Activated naive CD4-positive, alpha-beta T cell treated with anti-CD3 and anti-CD28 coated beads, Interleukin-2, amount 50 U/mL, for 72 hours (primary cell): ENCODE data around the gene LCA5. TPM values are rescaled to one million over a fixed set of nuclear protein-coding genes. Genes with fewer than 3 reads are reported as not detected.

Experiments
- ATAC-seq, 2 donors: fragments of 150-1000 bp; cut with Tn5 transposase; 2 replicates each; pipeline ENCODE4 v1.10.0; 2021; ENCODE audit warnings: mild to moderate bottlenecking in 2 of 2, moderate library complexity in 2 of 2
- DNase-seq, 2 donors: peaks; one replicate each; pipeline ENCODE4 v3.0.0; 2021 to 2022; ENCODE audit warnings: low spot score in 2 of 2
- H3K27ac Mint-ChIP-seq, 2 donors: one replicate each; pipeline ENCODE4 v1.8.0; 2022; ENCODE audit warnings: mild to moderate bottlenecking in 2 of 2, mixed read lengths in 2 of 2
- H3K36me3 Mint-ChIP-seq, 2 donors: one replicate each; pipeline ENCODE4 v1.8.0; 2022; ENCODE audit warnings: mixed read lengths in 2 of 2
- H3K9me3 Mint-ChIP-seq, 2 donors: one replicate each; pipeline ENCODE4 v1.8.0; 2022; ENCODE audit warnings: mixed read lengths in 2 of 2
- total RNA-seq, 2 donors: library from RNA; stranded (reverse); gene quantifications; one replicate each; pipeline ENCODE4 v1.2.3, GENCODE V29; 2022

The LCA5 gene
- total RNA-seq, 2 donors from 2014 or later = 0.29 to 0.68 TPM

DNA sequence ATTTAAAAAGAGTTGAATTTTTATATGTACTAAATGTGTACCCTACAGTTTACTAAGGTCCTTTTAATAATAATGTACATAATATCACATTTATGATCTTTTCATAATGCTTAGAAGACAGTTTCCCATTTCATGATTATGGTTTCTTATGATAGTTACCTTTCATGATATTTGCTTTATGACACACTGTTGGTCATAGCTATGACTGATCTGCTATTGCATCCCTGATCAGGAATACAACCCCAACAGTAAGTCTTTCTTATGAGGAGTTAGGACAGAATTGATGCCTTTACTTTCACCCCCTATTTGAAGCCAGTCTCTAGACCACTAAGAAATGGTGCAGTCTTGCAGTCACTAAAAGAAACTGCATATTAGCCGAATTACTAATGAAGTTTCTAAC, 31.0 kb downstream of the LCA5 start:
- no peak for DNase-seq
- Mint-ChIP-seq H3K9me3 (no peaks in the 10 kb centered on the region), H3K36me3 (no peaks in the 10 kb centered on the region), H3K27ac (no peak overlapping the region)
- no peak for ATAC-seq

DNA sequence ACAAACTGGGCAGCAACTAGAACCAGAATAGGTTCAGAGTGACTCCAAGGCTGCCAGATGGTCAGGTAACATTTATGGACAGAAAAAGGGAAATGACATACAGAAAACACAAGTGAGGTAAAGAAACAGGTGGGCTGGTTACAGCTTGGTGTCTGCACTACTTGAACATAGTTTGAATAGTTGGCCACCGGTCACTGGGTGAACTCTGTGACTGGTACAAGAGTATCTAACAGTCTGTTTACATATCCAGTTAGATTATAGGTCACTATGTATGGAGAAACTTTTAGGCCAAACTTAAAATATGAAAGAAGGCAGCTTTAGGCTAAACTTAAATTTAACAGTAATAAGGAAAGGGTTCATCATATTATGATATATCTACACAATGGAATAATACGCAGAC, 32.9 kb downstream of the LCA5 start:
- H3K9me3 Mint-ChIP-seq = no peaks in the 10 kb centered on the region
- no peaks in the 10 kb centered on the region for H3K36me3 Mint-ChIP-seq
- DNase-seq (no peak), ATAC-seq (no peak)
- H3K27ac Mint-ChIP-seq = no peak overlapping the region

DNA sequence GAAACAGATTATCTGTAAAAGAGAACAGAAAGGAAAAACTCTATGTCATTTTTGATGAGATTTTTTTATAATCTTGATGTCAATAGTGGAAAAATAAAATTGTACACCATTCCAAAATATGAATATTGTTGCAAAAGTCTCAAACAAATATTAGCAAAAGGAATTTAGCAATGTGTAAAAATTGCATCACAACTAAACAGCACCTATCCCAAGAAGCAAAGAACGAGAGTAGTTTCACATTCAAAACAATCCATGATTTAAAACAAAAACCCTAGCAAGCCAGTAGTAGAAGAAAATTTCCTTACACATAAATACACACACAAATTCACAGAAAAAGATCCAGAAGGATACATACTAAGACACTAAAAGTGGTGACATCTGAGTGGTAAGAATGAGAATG, 38.4 kb downstream of the LCA5 start:
- DNase-seq (no peak), ATAC-seq (no peak)
- Mint-ChIP-seq H3K27ac (no peak overlapping the region), H3K36me3 (no peaks in the 10 kb centered on the region), H3K9me3 (no peaks in the 10 kb centered on the region)

GRCh38 chr6:79495246-79495645, 42.0 kb downstream of the LCA5 start:
- ATAC-seq (no peak), DNase-seq (no peak)
- Mint-ChIP-seq H3K36me3 (no peaks in the 10 kb centered on the region), H3K27ac (no peak overlapping the region), H3K9me3 (no peaks in the 10 kb centered on the region)

GRCh38 chr6:79494841-79495240, 42.4 kb downstream of the LCA5 start:
- no peaks in the 10 kb centered on the region for H3K9me3 Mint-ChIP-seq
- ATAC-seq (no peak), DNase-seq (no peak)
- no peak overlapping the region for H3K27ac Mint-ChIP-seq
- no peaks in the 10 kb centered on the region for H3K36me3 Mint-ChIP-seq

DNA sequence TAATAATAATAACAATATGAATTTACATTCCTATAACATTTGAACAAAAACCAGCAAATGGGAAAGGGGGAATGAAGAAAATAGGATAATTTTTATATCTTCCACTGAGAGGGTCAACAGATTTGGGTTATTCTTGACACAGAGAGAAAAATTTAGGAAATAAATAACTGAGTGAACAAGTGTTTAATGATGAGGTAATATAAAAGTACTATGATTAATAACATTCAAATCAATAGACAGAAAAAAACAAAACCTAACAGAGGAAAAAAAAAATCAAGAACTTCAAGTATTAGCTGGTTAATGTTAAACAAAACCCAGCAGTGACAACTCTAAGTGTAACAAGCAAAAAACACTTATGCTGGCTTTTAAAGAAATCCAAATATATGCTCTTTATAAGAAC, 66.5 kb downstream of the LCA5 start:
- no peak for DNase-seq
- Mint-ChIP-seq H3K27ac (no peak overlapping the region), H3K36me3 (no peaks in the 10 kb centered on the region), H3K9me3 (no peaks in the 10 kb centered on the region)
- no peak for ATAC-seq

- Mint-ChIP-seq H3K9me3 (no peaks in the 10 kb centered on the region), H3K36me3 (no peaks in the 10 kb centered on the region), H3K27ac (no peak overlapping the region)
- DNase-seq (no peak), ATAC-seq (no peak)
These were observed 67.6 kb downstream of the LCA5 start for GRCh38 chr6:79469376-79470246.

DNA sequence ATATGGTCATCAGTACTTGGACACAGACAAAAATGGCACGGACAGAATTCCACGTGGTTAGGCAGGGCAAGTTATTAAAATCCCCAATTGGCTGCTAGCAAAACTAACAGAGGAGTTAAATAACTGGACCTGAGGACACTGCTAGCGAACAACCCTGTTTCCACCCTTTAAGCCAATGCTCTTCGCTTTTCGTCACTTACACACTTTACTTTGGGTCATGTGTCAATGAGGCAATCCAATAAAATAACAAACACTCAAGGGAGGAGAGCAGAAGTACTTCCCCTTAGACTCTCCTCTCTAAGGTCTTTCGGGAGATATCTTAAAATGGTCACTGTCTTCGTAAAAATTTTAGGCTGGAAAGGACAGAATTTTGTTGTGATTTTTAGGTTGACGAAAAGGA, 68.6 kb downstream of the LCA5 start:
- Mint-ChIP-seq H3K36me3 (no peaks in the 10 kb centered on the region), H3K27ac (no peak overlapping the region), H3K9me3 (no peaks in the 10 kb centered on the region)
- DNase-seq (no peak), ATAC-seq (no peak)

DNA sequence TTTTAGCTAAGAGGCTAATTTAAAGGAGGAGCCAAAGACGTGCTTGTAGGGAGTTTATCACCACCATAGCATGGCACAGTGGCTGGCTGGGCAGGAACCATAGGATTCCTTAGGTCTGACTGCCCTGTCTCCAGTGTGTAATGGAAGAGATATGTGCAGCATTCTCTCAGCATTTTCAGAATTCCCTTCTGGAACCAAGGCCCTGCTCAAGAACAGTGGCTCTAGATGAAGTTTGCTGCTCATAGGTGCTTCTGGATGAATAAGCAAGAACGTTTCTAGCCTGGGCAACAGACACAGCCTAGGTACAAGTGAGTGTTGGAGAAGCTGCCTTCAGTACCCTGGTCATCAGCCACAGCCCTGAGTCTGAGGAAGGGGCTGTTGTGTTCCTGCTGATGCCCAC, 69.1 kb downstream of the LCA5 start:
- no peaks in the 10 kb centered on the region for H3K36me3 Mint-ChIP-seq
- ATAC-seq = no peak
- H3K9me3 Mint-ChIP-seq = no peaks in the 10 kb centered on the region
- H3K27ac Mint-ChIP-seq = no peak overlapping the region
- DNase-seq = no peak

GRCh38 chr6:79467716-79468115, 69.5 kb downstream of the LCA5 start:
- ATAC-seq (no peak), DNase-seq (no peak)
- H3K27ac Mint-ChIP-seq = no peak overlapping the region
- H3K9me3 Mint-ChIP-seq = no peaks in the 10 kb centered on the region
- H3K36me3 Mint-ChIP-seq = no peaks in the 10 kb centered on the region

GRCh38 chr6:79466207-79466834, 70.9 kb downstream of the LCA5 start:
- ATAC-seq (no peak), DNase-seq (no peak)
- H3K9me3 Mint-ChIP-seq = no peaks in the 10 kb centered on the region
- no peak overlapping the region for H3K27ac Mint-ChIP-seq
- H3K36me3 Mint-ChIP-seq = no peaks in the 10 kb centered on the region

DNA sequence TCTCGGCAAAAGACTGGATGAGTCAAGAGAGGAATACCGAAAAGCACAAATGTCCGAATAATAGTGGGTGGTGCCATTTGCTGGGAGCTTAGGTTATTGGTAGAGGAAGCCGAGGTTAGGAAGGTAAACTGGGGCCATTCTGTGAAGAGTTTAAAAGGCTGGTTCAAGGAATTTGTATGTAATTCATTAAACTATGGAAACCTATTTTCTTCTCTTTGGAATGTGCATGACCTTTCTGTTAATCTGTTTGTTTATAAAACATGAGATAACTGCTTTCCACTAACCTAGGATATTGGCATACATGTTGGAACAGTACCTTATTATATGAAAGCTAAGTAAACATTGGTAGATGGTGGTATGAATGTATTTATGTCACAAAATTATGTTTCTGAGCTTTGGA, 71.8 kb downstream of the LCA5 start:
- DNase-seq (no peak), ATAC-seq (no peak)
- H3K36me3 Mint-ChIP-seq = no peaks in the 10 kb centered on the region
- no peak overlapping the region for H3K27ac Mint-ChIP-seq
- H3K9me3 Mint-ChIP-seq = no peaks in the 10 kb centered on the region

DNA sequence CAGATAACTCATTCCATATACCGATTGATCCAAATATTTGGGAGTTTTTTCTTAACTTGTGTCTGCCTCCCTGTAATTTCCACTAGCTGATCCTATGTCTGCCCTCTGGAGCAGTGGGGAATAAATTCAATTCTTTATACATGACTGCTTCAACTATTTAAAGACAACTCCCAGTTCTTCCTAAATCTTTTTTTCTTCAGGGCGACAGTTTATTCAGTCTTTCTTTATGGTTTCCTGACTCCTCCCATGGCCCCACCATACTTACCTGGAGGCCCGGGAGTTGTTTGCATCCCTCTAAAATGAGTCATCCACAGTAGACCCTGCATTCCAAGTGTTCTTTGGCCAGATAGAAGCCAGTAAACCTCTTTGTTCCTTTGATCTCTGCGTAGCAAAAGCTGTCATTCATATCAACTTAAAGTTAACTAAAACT, 73.6 kb downstream of the LCA5 start:
- Mint-ChIP-seq H3K9me3 (no peaks in the 10 kb centered on the region), H3K27ac (no peak overlapping the region), H3K36me3 (peaks cover 0 to 5% of the 10 kb centered on the region in 2 donors)
- ATAC-seq (no peak), DNase-seq (no peak)

- ATAC-seq = no peak
- H3K27ac Mint-ChIP-seq = no peak overlapping the region
- no peak for DNase-seq
- no peaks in the 10 kb centered on the region for H3K9me3 Mint-ChIP-seq
- peaks cover 0 to 5% of the 10 kb centered on the region in 2 donors for H3K36me3 Mint-ChIP-seq
These were observed 76.0 kb downstream of the LCA5 start for GRCh38 chr6:79461205-79461604.

DNA sequence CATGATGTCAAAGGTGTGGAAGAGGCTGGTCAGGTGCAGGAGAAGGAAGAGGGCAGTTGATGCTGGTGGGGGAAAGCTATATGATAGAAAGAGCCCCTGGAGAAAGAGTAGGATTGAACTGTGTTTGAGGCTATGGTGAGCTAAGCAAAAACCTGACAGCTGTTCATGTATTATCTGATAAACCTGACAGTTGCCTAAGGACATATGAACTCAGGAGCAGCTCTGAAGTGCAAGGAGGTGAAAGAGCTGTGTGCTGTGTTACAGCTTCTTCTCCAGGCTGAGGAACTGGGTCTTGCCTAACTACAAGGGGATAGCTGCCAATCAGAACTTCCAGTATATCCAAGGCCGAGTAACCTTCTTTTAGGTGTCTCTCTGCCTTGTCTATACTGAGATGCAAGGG, 81.8 kb downstream of the LCA5 start:
- no peaks in the 10 kb centered on the region for H3K9me3 Mint-ChIP-seq
- no peak for DNase-seq
- H3K27ac Mint-ChIP-seq = no peak overlapping the region
- no peak for ATAC-seq
- peaks cover 0 to 5% of the 10 kb centered on the region in 2 donors for H3K36me3 Mint-ChIP-seq

DNA sequence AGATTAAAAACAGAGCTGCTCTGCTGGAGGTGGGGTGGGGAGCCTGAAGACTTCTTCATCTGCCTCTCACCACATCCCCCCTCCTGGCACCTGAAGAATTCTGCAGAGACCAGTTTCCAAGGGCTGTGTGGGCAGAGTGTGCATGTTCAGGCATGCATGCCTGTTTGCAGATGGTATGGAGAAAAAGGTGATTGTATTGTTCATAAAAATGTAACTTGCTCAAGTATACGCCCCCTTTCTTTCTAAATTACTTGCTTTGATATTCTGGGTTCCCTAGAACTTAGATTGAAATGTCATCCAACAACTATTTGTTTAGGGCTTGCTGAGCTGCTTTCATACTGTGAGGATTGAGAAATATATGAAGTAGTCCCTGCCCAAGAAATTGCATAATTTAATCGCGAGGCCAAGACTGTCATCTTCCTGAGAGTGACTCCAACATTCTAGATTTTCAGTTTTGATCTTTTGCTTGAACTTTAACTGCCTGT, 83.6 kb downstream of the LCA5 start:
- H3K36me3 Mint-ChIP-seq = no peaks in the 10 kb centered on the region
- no peaks in the 10 kb centered on the region for H3K9me3 Mint-ChIP-seq

DNA sequence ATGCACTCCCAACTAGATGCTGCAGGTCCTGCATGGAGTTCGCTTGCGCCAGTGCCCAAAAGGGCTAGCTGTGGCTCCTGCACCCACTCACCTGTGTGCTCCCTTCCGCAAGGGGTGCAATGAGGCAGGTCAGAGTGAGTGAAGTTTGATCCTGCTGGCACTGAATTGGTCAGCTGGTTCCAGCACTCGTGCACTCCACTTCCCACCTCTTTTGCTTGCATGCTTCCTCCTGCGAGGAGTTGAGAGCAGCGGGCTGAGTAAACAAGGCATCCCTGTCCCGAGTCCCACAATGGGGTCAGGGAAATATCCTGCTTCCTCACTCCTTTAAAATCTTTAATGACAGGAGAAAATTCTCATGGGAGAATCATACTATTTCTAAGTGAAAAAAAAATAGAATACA, 86.2 kb downstream of the LCA5 start:
- H3K9me3 Mint-ChIP-seq = no peaks in the 10 kb centered on the region
- DNase-seq (no peak), ATAC-seq (no peak)
- H3K27ac Mint-ChIP-seq = no peak overlapping the region
- no peaks in the 10 kb centered on the region for H3K36me3 Mint-ChIP-seq

More for the DNA sequence above, 83.6 kb downstream of the LCA5 start:
- DNase-seq (no peak), ATAC-seq (peak in 1 of 2 donors; percentile 50)
- no peak overlapping the region for H3K27ac Mint-ChIP-seq

DNA sequence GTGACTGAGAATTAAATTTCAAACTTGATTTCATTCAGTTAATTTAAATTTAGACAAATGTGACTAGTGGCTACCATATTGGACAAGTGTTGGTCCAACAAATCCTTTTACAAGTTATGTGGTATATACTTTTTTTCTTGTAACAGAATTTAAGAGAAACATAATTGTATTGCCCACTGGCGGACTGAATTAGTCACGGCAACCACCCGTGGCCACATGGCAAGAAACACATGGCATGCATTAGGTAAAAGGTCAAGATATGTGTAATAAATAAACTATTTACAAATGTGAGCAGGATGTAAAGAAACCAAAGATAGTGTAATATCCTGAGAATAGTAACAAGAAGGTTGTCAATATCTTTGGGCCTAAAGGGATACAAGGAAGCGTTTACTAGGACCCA, 91.2 kb downstream of the LCA5 start:
- peaks cover 0 to 14% of the 10 kb centered on the region in 2 donors for H3K9me3 Mint-ChIP-seq
- H3K36me3 Mint-ChIP-seq = peaks cover 6 to 13% of the 10 kb centered on the region in 2 donors
- DNase-seq (no peak), ATAC-seq (no peak)
- no peak overlapping the region for H3K27ac Mint-ChIP-seq
